HG02938 (cell line): ENCODE data around the gene RAB7B.

Experiments
- ATAC-seq: cut with Tn5 transposase; IDR thresholded peaks from one replicate; pipeline ENCODE4 v1.9.1; 2021; ENCODE audit warnings: mild to moderate bottlenecking, moderate library complexity; ENCODE audit not compliant: unreplicated experiment

RAB7B gene

DNA sequence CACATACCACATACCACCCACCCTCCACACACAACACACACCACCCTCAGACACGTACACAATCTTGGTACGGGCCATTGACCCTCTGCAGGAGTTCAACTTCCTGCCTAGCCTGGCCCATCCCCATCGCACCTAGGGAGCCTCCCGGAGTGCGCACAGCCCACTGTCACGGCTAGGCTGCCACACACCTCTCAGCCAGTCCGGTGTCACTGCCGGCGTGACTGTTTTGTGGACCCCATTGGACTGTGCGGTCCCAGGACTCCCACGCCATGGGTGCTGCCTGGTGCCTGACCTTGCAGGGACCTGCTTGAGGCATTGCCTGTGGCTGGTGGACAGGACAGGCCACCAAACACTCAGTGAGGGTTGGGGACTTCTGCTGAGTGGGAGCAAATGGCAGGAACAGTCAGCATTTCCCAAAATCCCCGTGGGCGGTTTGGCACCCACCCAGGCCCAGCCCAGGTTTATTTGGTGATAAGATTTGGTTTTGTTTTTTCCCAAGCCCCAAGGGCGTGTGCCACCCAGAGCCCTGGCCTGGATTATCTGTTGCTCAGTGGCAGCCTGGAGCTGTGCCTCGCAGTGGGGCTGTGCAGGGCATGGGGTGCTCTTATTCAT, 27.7 kb downstream of the RAB7B start:
- ATAC-seq: no peak

DNA sequence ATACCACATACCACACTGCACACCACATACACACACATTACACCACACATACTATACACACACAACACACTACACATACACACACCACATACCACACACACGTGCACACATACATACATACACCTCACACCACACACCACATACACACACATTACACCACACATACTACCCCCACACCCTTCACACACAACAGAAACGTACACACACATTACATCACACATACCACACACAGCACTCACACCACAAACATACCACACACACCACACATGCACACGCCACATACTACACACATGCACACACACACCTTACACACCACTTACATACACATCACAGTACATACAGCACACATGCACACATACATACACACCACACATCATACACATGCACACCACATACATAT, 28.5 kb downstream of the RAB7B start:
- no peak for ATAC-seq

DNA sequence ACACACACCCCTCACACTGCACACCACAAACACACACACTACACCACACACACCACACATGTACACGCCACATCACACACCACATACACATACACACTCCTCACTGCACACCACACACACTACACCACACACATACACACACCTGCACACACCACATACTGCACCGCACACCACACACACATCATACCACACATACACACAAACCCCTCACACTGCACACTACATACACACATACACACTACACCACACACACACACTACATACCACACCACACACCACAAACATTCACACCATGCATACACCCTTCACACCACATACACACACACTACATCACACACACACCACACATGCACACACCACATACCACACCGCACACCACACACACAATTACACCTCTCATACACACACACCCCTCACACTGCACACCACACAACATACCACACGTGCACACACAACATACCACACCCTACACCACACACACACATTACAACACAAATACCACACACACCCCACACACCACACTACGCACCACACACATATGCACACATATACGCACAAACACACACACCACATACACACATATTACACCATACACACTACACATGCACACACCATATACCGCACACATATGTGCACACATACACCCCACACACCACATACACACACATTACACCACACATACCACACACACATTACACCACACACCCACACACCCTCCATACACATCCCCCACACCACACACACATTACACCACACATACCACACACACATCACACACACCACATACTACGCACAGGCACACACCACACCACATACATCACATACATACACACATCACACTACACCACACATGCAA, 29.6 kb downstream of the RAB7B start:
- no peak for ATAC-seq

DNA sequence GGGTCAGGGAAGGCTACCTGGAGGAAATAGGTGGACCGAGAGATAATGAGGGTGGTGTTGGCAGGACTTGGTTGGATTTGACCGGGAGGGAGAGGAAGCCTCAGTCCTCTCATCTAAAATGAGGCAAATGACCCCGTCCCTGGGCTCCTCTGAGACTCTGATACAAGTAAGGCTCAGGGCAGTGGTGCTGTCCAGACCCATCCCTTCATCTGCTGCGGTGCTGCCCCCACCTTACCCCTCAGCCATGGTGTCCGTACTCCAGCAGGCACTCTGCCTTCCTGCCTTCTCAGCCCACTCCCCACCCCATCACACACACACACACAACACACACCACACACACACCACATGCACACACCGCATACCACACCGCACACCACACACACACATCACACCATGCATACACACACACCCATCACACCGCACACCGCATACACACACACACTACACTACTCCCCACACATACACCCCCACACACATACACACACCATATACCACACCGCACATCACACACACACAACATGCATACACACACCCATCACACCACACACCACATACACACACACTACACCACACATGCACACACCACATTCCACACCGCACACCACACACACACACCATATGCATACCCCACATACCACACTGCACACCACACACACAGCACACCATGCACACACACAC, 30.6 kb downstream of the RAB7B start:
- no peak for ATAC-seq

DNA sequence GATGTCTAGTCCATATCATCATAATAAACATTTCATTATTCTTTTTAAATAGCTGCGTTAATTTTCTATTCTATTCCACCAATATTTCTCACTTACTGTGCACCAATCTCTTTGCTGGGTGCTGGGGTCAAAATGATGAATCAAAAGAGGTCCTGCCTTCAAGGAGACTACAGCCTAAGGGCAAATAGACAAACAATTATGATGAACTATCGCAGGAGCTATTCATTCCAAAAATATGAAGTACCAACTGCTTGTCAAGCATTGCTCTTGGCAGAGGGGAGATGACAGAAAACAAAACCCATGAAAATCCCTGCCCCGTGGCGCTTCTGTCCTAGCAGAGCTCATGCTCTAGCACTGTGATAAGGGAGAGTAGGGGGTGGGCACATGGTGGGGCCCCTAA, 31.1 kb downstream of the RAB7B start:
- ATAC-seq: no peak

DNA sequence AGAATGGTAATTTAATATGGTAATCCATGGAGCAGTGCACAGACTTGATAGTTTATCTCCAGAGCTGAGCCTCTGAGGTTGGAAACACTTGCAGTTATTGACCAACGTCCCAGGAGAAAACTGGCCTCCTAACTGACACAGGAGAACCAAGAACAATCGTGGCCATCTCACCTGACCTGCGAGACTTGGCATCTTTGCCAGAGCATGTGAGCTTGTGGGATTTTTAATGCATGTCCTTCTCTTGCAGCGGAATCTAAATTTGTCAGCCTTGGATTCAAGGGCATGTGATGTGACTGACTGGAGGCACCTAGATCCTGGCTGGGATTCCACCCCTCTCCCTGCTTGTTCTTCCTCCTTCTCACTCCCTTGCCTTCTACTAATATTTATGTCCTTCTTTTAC, 32.1 kb downstream of the RAB7B start:
- ATAC-seq: no peak

DNA sequence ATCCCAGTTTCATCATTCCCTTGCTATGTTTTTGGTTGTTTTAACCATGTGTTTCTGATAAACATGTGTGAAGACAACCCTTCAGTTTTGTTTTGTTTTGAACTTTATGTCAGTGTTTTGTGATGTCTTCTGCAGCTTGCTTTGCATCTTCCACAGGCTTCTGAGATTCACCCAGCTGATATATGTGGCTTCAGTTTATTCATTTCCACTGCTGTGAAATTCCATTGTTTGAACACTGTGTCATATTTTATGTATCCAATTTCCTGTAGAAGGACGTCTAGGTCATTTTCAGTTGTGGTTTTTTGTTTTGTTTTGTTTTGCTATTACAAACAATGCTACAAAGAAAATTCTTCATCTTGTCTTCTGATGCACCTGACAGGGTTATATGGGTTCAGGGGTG, 32.7 kb downstream of the RAB7B start:
- ATAC-seq: no peak

DNA sequence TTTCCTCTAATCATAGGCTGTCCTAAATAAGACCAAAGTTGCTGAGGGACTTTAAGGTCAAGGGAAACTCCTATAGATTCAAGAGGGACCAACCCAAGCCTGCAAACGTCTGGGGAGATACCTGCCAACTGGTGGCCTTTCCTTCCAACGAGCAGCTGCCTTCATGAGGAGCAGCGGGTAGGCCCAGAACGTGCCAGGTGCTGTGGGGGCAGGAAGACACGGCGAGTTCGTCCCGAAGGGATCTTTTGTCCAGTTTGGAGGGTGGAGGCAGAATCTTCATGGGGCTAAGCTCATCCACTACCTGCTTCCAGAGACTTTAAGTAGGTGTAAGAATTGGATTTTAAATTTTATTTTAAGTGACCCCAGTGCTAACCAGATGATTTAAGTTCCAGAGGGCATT, 34.0 kb downstream of the RAB7B start:
- ATAC-seq: no peak

DNA sequence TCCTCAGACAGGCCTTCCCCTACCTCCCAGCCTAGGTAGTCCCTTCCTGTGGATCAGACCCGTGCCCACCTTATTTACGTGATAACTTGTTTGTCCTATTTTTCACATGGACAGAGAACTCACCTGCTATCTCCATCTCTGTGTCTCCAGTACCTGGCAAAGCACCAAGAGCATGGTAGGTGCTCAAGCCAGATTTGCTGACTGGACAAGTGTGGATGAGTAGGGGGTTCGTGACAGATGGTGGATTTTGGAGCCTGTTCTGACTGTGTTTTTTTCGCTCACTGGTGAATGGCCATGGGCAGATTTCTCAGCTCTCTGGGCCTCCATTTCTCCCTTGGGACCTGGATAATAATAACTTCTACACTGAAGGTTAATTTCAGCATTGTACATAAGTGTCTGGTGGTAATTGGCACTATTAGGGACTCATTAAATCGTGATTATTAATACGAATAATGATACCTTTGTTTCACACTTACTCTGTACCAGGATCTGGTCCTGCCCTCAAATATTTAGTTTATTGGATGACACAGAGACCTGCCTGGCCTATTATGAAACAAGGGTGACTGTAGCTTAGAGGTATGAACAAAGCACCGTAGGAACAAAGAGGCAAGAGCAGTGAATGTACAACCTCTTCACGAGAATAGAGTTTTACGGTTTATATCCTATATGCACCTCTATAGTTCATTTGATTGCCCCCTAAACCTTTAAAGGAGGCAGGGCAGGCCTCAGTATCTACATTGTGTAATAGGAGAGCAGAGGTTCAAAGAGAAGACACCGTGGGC, 35.5 kb downstream of the RAB7B start:
- ATAC-seq: no peak

DNA sequence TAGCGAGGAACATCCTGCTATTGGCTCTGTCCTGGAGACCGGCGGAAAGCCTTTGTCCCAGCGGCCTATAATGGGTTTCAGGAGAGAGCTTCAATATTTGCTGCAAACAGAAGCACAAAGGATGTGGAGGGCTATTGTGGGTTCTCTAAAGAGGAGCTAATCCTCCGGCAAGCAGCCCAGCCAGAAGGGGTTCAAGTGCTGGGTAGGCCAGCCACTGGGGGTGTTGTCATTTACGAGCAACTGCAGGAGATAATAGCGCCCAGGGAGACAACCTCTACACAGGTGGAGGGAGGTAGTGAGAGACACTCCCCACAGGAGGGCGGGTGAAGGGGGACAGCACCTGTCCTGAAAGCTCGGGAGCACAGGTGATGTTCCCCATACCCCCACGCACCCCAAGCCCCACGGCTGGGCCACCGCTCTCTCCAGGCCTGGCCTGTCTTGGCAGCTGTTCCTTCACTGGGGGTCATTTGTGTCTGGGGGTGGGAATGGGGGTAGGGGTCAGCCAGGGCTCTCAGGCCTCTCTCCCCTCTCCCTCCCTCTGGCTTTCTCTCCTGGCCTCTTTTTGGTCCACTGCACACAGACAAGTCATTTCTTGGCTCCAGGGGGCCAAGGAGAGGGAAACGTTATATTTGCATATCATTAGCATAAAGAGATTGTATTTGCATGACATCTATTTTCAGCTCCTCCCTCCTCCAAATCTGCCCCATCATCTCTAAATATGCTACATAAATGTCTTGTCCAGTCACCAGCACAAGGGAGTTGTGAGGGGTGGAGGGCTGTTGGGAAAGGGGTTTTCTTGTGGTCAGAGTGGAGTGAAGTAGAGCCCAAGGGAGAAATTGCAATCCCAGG, 37.9 kb downstream of the RAB7B start:
- ATAC-seq: no peak

DNA sequence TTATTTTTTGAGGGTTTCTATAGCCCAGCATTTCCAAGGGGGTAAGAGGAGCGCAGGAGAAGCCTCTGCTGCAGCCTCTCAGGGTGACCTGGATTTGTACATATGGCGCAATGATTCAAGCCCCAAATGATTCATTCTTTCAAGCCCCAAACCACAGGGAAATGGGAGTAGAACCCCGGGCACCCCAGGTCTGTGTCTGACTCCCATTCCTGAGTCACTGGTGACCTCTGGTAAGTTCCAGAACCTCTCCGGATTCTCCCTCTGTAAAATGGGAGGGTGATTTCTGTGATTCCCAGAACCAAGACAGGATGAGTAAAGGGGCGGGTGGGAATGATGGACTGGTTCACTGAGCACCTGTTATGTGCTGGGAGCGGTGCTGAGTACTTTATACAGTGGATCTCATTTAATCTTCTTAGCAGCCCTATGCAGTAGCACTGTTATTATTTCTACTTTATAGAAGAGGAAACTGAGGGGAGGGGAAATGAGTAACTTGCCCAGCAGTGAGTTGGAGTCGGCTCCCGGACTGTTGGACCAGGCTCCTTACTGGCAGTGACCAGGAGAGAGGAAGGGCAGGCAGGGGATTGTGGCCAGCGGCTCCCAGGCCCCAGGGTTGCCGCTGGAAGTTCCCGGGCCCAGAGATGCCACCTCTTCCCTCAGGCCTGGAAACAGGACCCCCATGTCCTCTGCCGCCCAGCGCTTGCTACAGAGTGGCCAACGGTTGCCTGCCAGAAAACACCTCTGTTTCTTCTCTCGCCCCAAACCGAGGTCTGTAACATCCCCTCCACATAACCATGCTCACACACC, 39.6 kb downstream of the RAB7B start:
- no peak for ATAC-seq

DNA sequence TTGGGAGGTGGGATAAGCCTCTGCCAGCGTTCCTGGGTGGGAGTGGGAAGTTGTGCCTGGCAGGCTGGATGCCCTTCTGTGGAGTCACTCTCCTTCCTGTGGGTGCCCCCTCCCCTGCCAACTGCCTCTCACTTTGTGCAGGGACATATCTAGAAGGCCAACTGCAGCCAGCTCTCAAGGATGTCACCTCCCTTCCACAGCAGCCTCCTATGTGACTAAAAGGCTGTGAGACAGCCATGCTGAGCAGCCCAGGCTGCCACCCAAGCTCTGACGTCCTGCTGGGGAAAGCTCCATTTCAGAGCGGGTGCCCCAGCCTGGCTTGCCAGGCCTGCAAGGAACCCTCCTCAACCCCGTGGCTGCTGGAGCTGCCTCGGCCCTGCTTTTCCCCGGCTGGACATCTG, 40.4 kb downstream of the RAB7B start:
- no peak for ATAC-seq

DNA sequence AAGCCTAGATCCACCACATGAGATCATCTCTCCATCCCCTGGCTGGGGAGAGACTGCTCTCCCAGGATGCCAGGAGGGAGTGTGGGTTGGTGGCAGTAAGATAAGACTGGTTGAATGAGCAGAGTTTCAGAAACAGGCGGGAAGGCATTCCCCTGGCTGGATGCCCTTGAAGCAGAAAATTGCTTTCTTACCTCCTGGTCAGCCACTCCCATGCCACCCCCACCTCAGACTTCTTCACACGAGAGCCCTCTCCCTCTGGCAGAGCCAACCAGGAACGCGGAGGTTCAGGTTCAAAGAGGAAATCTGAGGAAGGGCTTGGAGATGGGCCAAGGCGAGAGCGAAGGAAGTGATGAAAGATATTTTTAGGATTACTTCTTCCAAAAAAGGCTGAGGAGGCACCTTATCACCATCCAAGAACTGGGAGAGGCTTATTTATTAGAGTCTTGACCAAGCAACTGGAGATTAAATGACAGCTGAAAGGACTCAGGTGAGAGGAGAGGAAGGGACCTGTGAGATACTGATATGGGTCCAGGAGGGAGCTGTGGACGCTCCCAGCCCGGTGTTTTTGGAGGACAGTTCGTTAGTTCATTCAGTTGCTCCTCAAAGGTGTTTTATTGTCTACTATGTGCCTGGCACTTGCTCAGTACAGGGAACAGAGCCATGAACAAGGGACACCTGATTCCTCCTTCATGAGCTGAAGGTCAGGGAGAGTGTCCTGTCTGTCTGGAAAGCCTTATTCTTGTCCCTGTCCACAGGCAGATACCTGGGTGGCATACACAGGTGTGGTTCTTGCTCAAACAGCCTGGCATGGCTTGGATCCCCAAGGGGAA, 41.0 kb downstream of the RAB7B start:
- ATAC-seq: no peak

DNA sequence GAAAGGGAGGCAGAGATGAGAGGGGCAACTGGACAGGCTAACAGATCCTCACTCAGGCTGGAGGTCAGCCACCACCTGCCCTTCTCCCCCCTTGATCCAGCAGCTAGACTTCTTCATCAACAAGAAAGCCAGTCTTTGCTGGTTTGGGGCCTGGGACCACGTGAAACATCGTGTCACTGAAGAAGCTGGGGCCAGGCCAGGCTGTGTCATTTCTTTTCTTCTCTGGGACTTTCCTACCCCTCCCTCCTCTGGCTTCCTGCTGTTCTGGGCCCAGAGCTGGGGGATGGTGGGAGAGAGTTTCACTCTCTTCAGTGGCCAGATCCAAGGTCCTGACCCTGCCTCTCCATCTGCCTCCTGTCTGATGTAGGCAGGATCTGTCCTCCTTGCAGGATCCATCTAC, 41.8 kb downstream of the RAB7B start:
- ATAC-seq: no peak

DNA sequence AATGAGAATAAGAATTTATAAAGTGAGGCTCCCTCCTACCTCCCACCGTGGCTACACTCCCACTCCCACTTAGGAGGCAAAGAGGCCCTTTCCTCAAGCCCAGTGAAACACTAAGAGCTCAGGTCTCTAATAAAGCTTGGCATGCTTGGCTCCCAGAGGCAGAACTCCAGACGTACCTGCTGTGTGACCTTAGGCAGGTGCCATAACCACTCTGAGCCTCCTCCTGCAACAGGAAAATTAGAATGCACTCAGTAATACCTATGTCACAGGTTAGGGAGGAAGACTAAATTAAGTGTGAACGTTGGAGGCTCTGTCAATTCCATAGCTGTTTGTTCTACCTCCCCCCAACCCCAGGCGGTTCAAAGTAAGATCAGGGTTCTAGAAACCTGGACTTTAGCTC, 43.4 kb downstream of the RAB7B start:
- ATAC-seq: no peak

DNA sequence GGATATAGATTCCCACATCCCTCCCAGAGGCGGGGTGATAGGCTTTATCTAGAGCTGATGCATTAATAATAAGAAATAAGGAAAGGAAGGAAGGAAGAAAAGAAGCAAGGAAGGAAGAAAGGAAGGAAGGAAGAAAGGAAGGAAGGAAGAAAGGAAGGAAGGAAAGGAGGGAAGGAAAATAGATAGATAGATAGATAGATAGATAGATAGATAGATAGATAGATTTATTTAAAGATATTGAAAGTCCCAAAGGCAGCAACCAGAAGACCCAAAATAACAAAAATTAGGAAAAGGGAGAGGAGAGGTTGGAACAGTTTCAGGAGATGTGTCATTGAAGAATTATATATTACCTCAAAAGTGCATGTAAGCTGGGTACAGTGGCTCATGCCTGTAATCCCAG, 47.7 kb downstream of the RAB7B start:
- no peak for ATAC-seq

DNA sequence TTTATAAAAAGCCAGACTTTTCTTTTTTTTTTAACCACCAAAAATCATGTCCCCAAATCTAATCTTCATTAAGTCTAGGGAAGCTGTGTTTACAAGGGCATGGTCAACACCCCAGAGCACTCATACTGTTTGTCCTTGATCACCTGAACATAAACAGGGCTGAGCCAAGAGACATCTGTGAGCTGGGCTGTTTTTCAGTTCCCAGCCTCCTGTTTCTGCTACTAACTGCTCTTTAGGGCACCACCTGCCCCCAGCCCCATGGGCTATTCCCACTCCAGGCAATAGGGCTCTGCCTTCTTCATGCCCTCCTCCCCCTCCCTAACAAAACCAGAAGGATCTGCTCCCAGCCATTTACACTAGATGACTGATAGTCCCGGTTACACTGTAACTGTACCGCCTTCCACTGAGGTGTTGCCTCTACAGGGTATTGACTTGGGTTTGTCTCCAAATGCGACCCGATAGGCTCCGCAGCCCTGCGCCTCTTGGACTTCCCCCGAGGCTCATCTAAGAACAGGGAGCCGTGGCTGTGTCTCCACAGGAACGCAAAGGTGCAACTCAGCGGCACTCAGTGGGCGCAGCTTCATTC, 48.3 kb downstream of the RAB7B start:
- no peak for ATAC-seq

DNA sequence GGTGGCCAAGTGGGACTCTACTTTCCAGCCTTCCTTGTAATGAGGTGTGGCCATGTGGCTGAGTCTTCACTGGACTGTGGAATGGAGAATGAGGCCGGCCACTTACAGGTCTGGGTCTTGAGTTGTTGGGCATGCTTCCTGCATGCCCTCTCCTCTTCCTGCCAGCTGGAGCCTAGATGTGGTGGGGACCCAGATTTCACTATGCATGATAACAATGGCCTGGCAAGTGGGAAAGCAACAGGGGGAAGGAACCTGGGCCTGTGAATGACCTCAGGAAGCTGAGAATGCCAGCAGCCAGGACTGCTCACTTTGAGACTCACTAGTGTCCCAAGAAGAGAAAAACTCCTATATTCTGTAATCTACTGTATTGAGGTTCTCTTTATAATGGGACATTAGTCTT, 51.4 kb downstream of the RAB7B start:
- ATAC-seq: no peak
